Heart left ventricle (tissue), 16 donors: Measurements from ENCODE around the gene LRRC74B. TPM values are rescaled to one million over a fixed set of nuclear protein-coding genes. Genes with fewer than 3 reads are reported as not detected.
"Not testable (repeated sequence)": the region's sequence is repeated elsewhere in the genome, so short reads cannot be mapped to it uniquely, and the experiment has no call there.

ENCODE experiments used
- ATAC-seq, 4 donors: fragments of 200-7000 bp; cut with Tn5 transposase; one replicate each; pipeline ENCODE4 v1.9.1; 2020 to 2022; ENCODE audit warnings: moderate library complexity in 4 of 4, mild to moderate bottlenecking in 3 of 4, moderate number of reproducible peaks in 1 of 4
- DNase-seq, 5 donors: peaks; one replicate each; pipeline ENCODE4 v3.0.0-alpha.2; 2020
- H3K27ac ChIP-seq, 12 donors: fragments of 200-600 bp; sonication (generic) in 4 of 12; one replicate each; pipeline versions ENCODE4 v1.5.0 to v1.8.0; 2016 to 2022; ENCODE audit warnings: mild to moderate bottlenecking in 2 of 12
- H3K27me3 ChIP-seq, 9 donors: fragments of 200-600 bp; sonication (generic) in 2 of 9; one replicate each; pipeline versions ENCODE4 v1.5.1 to v1.8.0; 2016 to 2022; ENCODE audit warnings: mild to moderate bottlenecking in 3 of 9
- H3K36me3 ChIP-seq, 9 donors: fragments of 200-600 bp; sonication (generic) in 2 of 9; one replicate each; pipeline versions ENCODE4 v1.5.0 to v1.8.0; 2018 to 2022; ENCODE audit warnings: mild to moderate bottlenecking in 2 of 9
- H3K4me1 ChIP-seq, 12 donors: fragments of 200-600 bp; sonication (generic) in 4 of 12; one replicate each; pipeline versions ENCODE4 v1.5.0 to v1.8.0; 2016 to 2022; ENCODE audit warnings: mild to moderate bottlenecking in 3 of 12
- H3K4me3 ChIP-seq, 12 donors: fragments of 200-600 bp; sonication (generic) in 4 of 12; one replicate each; pipeline versions ENCODE4 v1.5.0 to v1.8.0; 2017 to 2022; ENCODE audit warnings: mild to moderate bottlenecking in 9 of 12, moderate library complexity in 4 of 12
- H3K9me3 ChIP-seq, 12 donors: fragments of 200-600 bp; sonication (generic) in 4 of 12; one replicate each; pipeline versions ENCODE4 v1.5.0 to v1.8.0; 2016 to 2022; ENCODE audit warnings: mild to moderate bottlenecking in 1 of 12
- CTCF ChIP-seq, 12 donors: fragments of 200-600 bp; sonication (generic) in 4 of 12; IDR thresholded peaks; one replicate each; pipeline versions ENCODE4 v1.5.0 to v1.8.0; 2018 to 2022; ENCODE audit warnings: antibody characterized with exemption in 12 of 12, mild to moderate bottlenecking in 5 of 12
- POLR2A ChIP-seq, 2 donors: fragments of 450-650 bp; IDR thresholded peaks; one replicate each; pipeline ENCODE4 v1.6.1; 2017; ENCODE audit warnings: antibody characterized with exemption in 2 of 2, mild to moderate bottlenecking in 2 of 2, moderate library complexity in 2 of 2
- WGBS, 4 donors: extraction: QIAGEN DNeasy Blood & Tissue Kit in 2 of 4; methylation state at CpG; one replicate each; pipeline versions ENCODE4 v1.1.5 to v1.1.7; 2013 to 2018; 5-methylcytosine and 5-hydroxymethylcytosine counted together
- intact Hi-C, 10 donors: fragments of 100-400 bp; cut with DNase I; formaldehyde crosslinking; loops; one replicate each; pipeline versions ENCODE4 v1.11.1 to v1.14.2; 2022
- polyA plus RNA-seq, 2 donors: library from polyadenylated mRNA; stranded (reverse); fragments of 200-250 nt; gene quantifications; one replicate each; pipeline ENCODE4 v1.2.3, GENCODE V29; 2013
- total RNA-seq, 9 donors: library from RNA; depleted of rRNA in 2 of 9; stranded (reverse); fragments of >200 nt in 2 of 9; fragmentation: NEBNext Ultra II Directional in 3 of 9; extraction: Animal tissue kit (Norgen Biotek cat#: 25700) in 3 of 9; gene quantifications; one replicate each; pipeline versions ENCODE4 v1.1.0 to v1.2.4, GENCODE V29; 2016 to 2023
- donor health status: ischemic (EF 13 %, LVEDD 7.1; RV severe dilation, severe dysfunction).
- donor health status: healthy with polysubstance abuse.
- donor health status: DM: no; HTN: yes; CAD: no.
- donor health status: DM: no; HTN: no; CAD: no.
- donor health status: ischemic (EF 25% LVEDD 6.9; RV normal size, moderate dysfunction).
- donor health status: ischemic (EF 25% LVEDD 5.7; RV mildly dilated, moderate dysfunction).
- donor health status: healthy.
- donor health status: DM: yes; HTN: yes; CAD: no.
- donor health status: ischemic (EF 35%, LVEDD 5.7; RV mildly dilated, moderate dysfunction).
- donor health status: nonischemic (EF 11% LVEDD 7.7; RV severe dilation, severe dysfunction).
- donor health status: DM: yes; HTN: yes; CAD: no.
- donor health status: PGD.
- donor health status: ischemic (EF 29% LVEDD 5.4; RV normal size, mild dysfunction).
- donor health status: nonischemic (EF 23%, LVEDD 6.1; RV moderate dilation, normal function).

Gene LRRC74B
- total and polyA plus RNA-seq, 11 donors: not detected

- ATAC-seq: no peak
- WGBS, 4 donors: 78 to 84% (median 82%) methylated on average over 3 of the region's 3 CpGs
- TF ChIP-seq CTCF (IDR thresholded peaks at IDR 0.05) (no peak), POLR2A (IDR thresholded peaks at IDR 0.05) (no peak)
These were observed 47.2 kb downstream of the LRRC74B start for GRCh38 chr22:21092797-21093554.

GRCh38 chr22:21093555-21094137 lies 47.9 kb downstream of the LRRC74B start:
- not testable (repeated sequence) for H3K9me3 ChIP-seq, ATAC-seq, H3K4me1 ChIP-seq, DNase-seq, H3K36me3 ChIP-seq, H3K4me3 ChIP-seq, H3K27me3 ChIP-seq, H3K27ac ChIP-seq
- WGBS, 4 donors: 48 to 63% (median 55%) methylated on average over 7 to 9 of the region's 9 CpGs
- intact Hi-C loops: loop anchor here in 1 of 10 donors (10.0 kb wide), 1 partner anchor 59 kb away; the partner anchor contains the start of gene SLC7A4

More at GRCh38 chr22:21092797-21093554, 47.2 kb downstream of the LRRC74B start:
- H3K27me3 ChIP-seq: peaks cover 0 to 6% (median 0%) of the 10 kb centered on the region in 9 donors
- H3K4me1 ChIP-seq: no peaks in the 10 kb centered on the region
- intact Hi-C loops: loop anchor here in 1 of 10 donors (10.0 kb wide), 1 partner anchor 58 kb away; the partner anchor contains the start of gene SLC7A4
- no peak overlapping the region for H3K4me3 ChIP-seq
- H3K9me3 ChIP-seq: no peaks in the 10 kb centered on the region
- no peak for DNase-seq
- H3K27ac ChIP-seq: no peak overlapping the region
- H3K36me3 ChIP-seq: no peaks in the 10 kb centered on the region

GRCh38 chr22:21094911-21095772 lies 49.4 kb downstream of the LRRC74B start:
- Histone ChIP-seq H3K9me3 (no peaks in the 10 kb centered on the region), H3K27me3 (peaks cover 0 to 11% (median 0%) of the 10 kb centered on the region in 9 donors), H3K27ac (no peak overlapping the region), H3K4me1 (no peaks in the 10 kb centered on the region), H3K4me3 (no peak overlapping the region), H3K36me3 (no peaks in the 10 kb centered on the region)
- intact Hi-C loops: loop anchor here in 1 of 10 donors (10.0 kb wide), 1 partner anchor 60 kb away; the partner anchor contains the start of gene SLC7A4
- no peak for DNase-seq
- WGBS, 4 donors: 69 to 81% (median 74%) methylated on average over 5 of the region's 5 CpGs
- no peak for TF ChIP-seq POLR2A (IDR thresholded peaks at IDR 0.05)
- no peak for TF ChIP-seq CTCF (IDR thresholded peaks at IDR 0.05)
- no peak for ATAC-seq

- Histone ChIP-seq H3K36me3 (no peaks in the 10 kb centered on the region), H3K4me1 (no peaks in the 10 kb centered on the region), H3K27me3 (peaks cover 0 to 12% (median 0%) of the 10 kb centered on the region in 9 donors), H3K27ac (no peak overlapping the region), H3K4me3 (no peak overlapping the region), H3K9me3 (no peaks in the 10 kb centered on the region)
- DNase-seq (no peak), ATAC-seq (no peak)
- intact Hi-C loops: loop anchor here in 1 of 10 donors (10.0 kb wide), 1 partner anchor 61 kb away; the partner anchor contains the start of gene SLC7A4
- no peak for TF ChIP-seq CTCF (IDR thresholded peaks at IDR 0.05)
- TF ChIP-seq POLR2A (IDR thresholded peaks at IDR 0.05): no peak
These were observed 50.0 kb downstream of the LRRC74B start for GRCh38 chr22:21095773-21096107.

GRCh38 chr22:21096878-21097277 lies 51.1 kb downstream of the LRRC74B start:
- ATAC-seq, H3K27ac ChIP-seq, H3K4me3 ChIP-seq, H3K36me3 ChIP-seq, H3K9me3 ChIP-seq, H3K4me1 ChIP-seq, DNase-seq: not testable (repeated sequence)
- intact Hi-C loops: loop anchor here in 1 of 10 donors (10.0 kb wide), 1 partner anchor 62 kb away; the partner anchor contains the start of gene SLC7A4
- peaks cover 0 to 12% (median 0%) of the 10 kb centered on the region in 9 donors for H3K27me3 ChIP-seq
- WGBS, 4 donors: 83 to 95% (median 94%) methylated on average over 9 of the region's 9 CpGs
